Vagina (tissue), 2 donors: ENCODE measurements around the gene SRR.

Experiments used
- CTCF ChIP-seq, 3 experiments: fragments of 450-650 bp in 2 of 3; fragments of 200-600 bp in 1 of 3; sonication (generic) in 1 of 3; IDR thresholded peaks; one replicate each; pipeline ENCODE4 v1.5.1; 2017 to 2019; ENCODE audit warnings: antibody characterized with exemption in 3 of 3, mild to moderate bottlenecking in 2 of 3, moderate library complexity in 2 of 3
- POLR2A ChIP-seq, 2 donors: fragments of 450-650 bp; IDR thresholded peaks; one replicate each; pipeline ENCODE4 v1.6.1; 2017; ENCODE audit warnings: antibody characterized with exemption in 2 of 2, mild to moderate bottlenecking in 2 of 2, moderate library complexity in 2 of 2

- TF ChIP-seq POLR2A (IDR thresholded peaks at IDR 0.05) = no peak
- TF ChIP-seq CTCF (IDR thresholded peaks at IDR 0.05) = no peak
Observed at GRCh38 chr17:2362016-2362415, 58.3 kb downstream of the SRR start.
